Measurements from ENCODE around the gene GALNT2. TPM values are rescaled to one million over a fixed set of nuclear protein-coding genes. Genes with fewer than 3 reads are reported as not detected.

GALNT2 gene
- total and polyA plus RNA-seq, 9 of the 15 experiments (the other 6 are each of a cell fraction or from before 2014, with no cell fraction given), result 1.6 to 106 (median 51.9) TPM

DNA sequence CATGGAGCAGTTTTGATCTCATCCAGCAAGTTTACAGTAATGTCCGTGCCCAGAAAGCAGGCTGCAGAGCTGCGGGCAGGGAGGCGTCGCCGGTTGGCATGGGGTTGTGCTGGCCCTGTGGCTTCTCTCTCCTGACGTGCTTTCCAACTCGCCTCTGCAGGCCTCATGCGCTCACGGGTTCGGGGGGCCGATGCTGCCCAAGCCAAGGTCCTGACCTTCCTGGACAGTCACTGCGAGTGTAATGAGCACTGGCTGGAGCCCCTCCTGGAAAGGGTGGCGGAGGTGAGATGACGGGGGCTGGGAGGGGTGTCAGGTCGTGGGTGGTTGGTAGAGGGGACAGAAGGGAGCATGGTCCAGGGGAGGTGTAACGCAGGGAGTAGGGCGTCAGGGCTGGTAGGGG lies 176.1 kb downstream of the GALNT2 start:
- DNase-seq (ENCODE audit: extremely low read depth in 1 of 4, low spot score in 3 of 4) (no peak), ATAC-seq (no peak), FAIRE-seq (no peak)
- no peaks in the 10 kb centered on the region for H3K9me3 ChIP-seq (replicated peaks; ENCODE audit: control insufficient read depth, insufficient read depth, low read depth, low read length)
- POLR2A ChIA-PET, result no interaction called here
- H3K4me3 ChIP-seq, result no peak overlapping the region
- in situ Hi-C loops (cut with MboI), result no loop called here
- H2AFZ ChIP-seq (ENCODE audit: low read depth, low read length), result no peak overlapping the region
- no peak overlapping the region for H3K27ac ChIP-seq (ENCODE audit: extremely low read depth, low read depth, low read length)
- H3K4me2 ChIP-seq (ENCODE audit: insufficient read depth, low read length), result no peak overlapping the region
- H3K9me1 ChIP-seq (ENCODE audit: control insufficient read depth, insufficient read depth, low read length), result no peaks in the 10 kb centered on the region
- CTCF ChIA-PET (ENCODE audit: low intra/inter-chr PET ratio), result no interaction called here
- no peaks in the 10 kb centered on the region for H3K27me3 ChIP-seq (ENCODE audit: control insufficient read depth in 2 of 2, insufficient read depth in 2 of 2, low read length in 2 of 2)
- 0 out of 4 replicates have a peak overlapping the region, but pooled peaks of 1 of the 2 experiments have one; percentile 43 for H3K9ac ChIP-seq (ENCODE audit: insufficient read depth in 1 of 2, low read depth in 2 of 2, low read length in 2 of 2)
- no peak for TF ChIP-seq ZKSCAN3 (CRISPR knock-in tag; IDR thresholded peaks at IDR 0.05)
- no peak for TF ChIP-seq POLR2G (IDR thresholded peaks at IDR 0.05; ENCODE audit: low read depth, low read length)
- peak; percentile 32 for TF ChIP-seq RBM22 (IDR thresholded peaks at IDR 0.05; ENCODE audit: low read depth, low read length, poor library complexity, severe bottlenecking)
- TF ChIP-seq KLF1 (tag; IDR thresholded peaks at IDR 0.05), result no peak
- no peak for TF ChIP-seq MEF2A (IDR thresholded peaks at IDR 0.05; ENCODE audit: control insufficient read depth, low read depth, low read length)
- H4K20me1 ChIP-seq (replicated peaks; ENCODE audit: control insufficient read depth, insufficient read depth, low read length), result no peaks in the 10 kb centered on the region
- 92% methylated on average over 17 of the region's 17 CpGs for WGBS (ENCODE audit: insufficient coverage, low coverage, missing lambda C conversion rate)
- peaks cover 0 to 5% of the 10 kb centered on the region in 2 experiments; a peak in 2 of 5 replicates for H3K4me1 ChIP-seq (replicated peaks in 1 of 2; ENCODE audit: control insufficient read depth in 2 of 2, insufficient read depth in 2 of 2, low read length in 2 of 2)
- H3K36me3 ChIP-seq (ENCODE audit: control insufficient read depth, insufficient read depth, low read length), result peaks cover 73% of the 10 kb centered on the region
- intact Hi-C loops (cut with micrococcal nuclease), result no loop called here
- BruUV-seq (replicated peaks), result no TSS peak
- no peaks in the 10 kb centered on the region for H3K79me2 ChIP-seq (ENCODE audit: control insufficient read depth, insufficient read depth, low read length)

Data from K562 (cell line).